Panc1 (cell line): Measurements from ENCODE around the gene DDX10.

Experiments
- CTCF ChIP-seq: fragments of 450-650 bp; IDR thresholded peaks from 2 replicates; pipeline ENCODE4 v1.5.1; 2017; ENCODE audit warnings: mild to moderate bottlenecking
- POLR2AphosphoS5 ChIP-seq: IDR thresholded peaks from 2 replicates; pipeline ENCODE4 v1.6.1; 2012; ENCODE audit warnings: mild to moderate bottlenecking, low read depth, low read length, moderate library complexity
- REST ChIP-seq, 2 experiments: IDR thresholded peaks; 2 replicates each; pipeline ENCODE4 v1.6.1; 2011 to 2012; ENCODE audit warnings: low read depth in 2 of 2, control low read depth in 1 of 2, low read length in 1 of 2, mild to moderate bottlenecking in 1 of 2, moderate library complexity in 1 of 2; ENCODE audit not compliant: insufficient read depth in 1 of 2
- SIN3A ChIP-seq: IDR thresholded peaks from 2 replicates; pipeline ENCODE4 v1.6.1; 2012; ENCODE audit warnings: low read depth, mild to moderate bottlenecking, low read length, moderate library complexity, borderline replicate concordance; ENCODE audit not compliant: insufficient read depth
- TCF7L2 ChIP-seq: IDR thresholded peaks from 2 replicates; pipeline ENCODE4 v1.6.1; 2011; ENCODE audit warnings: mild to moderate bottlenecking, low read depth, low read length, inconsistent platforms

- TF ChIP-seq REST (IDR thresholded peaks at IDR 0.05; ENCODE audit: insufficient read depth in 1 of 2, low read depth in 2 of 2, low read length in 1 of 2) (no peak), POLR2AphosphoS5 (no peak), CTCF (no peak), TCF7L2 (no peak), SIN3A (no peak)
These were observed 35.6 kb upstream of the DDX10 start for GRCh38 chr11:108629274-108629673.
